GM21529 (cell line): ENCODE results near the gene HOXC10.

Source experiments
- ATAC-seq: cut with Tn5 transposase; IDR thresholded peaks from one replicate; pipeline ENCODE4 v1.9.1; 2021; ENCODE audit not compliant: unreplicated experiment

HOXC10 gene

DNA sequence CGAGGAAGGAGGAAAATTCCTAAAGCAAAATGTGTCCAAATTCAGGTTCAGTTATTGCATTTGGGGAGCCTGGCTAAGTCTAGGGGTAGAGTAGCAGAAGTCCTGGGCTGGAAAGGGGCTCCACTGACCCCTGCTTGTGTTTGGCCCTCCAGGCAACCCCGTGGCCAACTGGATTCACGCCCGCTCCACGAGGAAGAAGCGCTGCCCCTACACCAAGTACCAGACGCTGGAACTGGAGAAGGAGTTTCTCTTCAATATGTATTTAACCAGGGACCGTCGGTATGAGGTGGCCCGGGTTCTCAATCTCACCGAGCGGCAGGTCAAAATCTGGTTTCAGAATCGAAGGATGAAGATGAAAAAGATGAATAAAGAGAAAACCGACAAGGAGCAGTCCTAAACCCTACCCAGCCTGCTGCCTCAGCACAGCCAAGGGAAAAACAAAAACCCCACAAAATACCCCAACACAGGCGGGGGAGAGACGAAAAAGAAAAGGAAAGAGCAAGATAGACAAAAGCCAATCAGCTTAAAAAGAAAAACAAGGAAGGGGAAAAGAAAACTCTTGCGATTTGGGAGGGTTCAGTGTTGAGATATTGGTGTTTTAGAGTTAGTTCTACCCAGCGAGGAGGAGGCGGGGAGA is 17.4 kb downstream of the HOXC10 start:
- ATAC-seq = no peak

DNA sequence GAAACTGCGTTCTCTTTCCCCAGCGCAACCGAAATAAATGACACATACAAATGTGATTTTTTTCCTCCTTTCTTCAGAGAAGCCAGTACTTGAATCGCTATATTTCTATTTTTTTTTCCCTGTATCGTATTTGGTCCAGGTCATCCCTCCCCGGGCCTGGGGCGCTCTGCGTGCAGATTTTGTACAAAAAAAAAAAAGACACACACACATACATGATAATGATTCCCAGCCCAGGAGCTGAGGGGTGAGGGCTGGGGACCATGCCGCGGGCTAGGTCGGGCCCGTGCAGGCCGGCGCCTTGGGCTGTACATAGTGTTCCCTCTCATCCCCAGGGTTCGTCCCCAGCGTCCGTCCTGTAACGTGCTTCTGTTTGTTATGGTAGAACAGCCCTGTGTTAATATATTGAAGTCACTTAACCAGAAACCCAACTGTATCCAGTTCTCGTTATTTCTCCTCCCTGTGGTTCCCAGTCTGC is 18.0 kb downstream of the HOXC10 start:
- no peak for ATAC-seq

DNA sequence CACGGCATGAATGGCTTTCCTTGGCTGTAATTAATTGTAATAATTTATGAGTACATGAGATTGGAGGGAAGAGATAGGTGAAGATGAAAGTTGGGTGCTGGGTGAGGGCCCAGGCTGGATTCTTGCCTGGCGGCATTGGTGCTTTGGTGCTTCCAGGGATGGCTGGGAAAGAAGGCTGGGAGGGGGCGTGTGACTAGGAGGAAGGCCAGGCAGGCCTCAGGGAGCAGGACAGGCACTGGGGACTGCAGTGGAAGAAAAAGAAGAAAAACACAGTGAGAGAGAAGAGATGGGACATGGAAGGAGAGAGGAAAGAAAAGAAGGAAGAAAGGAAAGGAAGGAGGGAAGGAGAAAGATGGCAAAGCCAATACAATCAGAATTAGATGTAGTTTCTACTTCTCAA is 18.7 kb downstream of the HOXC10 start:
- ATAC-seq = no peak

GRCh38 chr12:54004063-54004840 is 19.3 kb downstream of the HOXC10 start:
- no peak for ATAC-seq

DNA sequence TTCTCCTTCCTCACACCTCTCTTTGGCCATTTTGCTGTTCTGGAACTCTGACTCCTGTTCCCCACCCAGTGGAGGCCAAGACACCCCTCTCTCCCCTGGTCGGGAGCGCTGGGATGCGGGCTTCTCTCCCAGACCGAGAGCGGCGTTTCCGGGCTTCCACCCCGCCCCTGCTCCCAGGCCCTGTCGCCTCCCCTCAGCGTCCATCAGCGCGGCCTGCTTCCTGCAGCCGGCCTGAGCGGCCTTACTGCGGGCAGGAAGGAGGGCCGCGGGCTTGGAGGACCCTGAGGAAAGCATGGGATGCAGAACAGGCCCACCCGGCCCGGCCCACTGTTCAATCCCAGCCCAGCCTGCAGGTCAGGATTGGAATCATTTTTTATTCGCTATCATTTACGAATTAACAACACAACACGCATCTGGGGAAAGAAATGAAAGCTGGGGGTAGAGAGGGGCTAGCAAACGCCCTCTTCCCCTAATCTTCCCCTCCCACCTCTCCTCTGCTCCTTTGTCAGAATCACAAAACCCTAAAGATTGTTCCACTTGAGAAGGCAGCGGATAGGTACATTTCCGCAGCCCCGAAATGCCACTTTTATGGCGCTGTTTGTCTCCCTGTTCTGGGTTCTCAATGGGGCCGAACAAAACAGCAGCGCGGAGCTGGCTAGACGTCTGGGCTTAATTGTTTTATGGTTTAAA is 20.0 kb downstream of the HOXC10 start:
- ATAC-seq = no peak

DNA sequence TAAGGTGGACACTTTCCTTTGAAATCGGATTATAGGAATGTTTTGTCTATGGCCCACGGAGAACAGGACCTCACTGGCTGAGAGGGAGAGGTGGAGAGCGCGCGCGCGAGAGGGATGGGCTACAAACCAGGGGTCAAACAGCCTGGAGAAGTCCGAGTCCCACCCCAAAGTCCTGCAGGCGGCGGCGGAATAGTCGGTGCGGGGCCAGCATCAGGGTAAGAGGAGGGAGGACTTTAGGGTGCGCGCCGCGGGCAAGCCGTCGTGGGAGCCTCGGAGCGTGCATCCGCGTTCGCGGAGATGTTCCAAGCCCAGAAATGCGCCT is 20.5 kb downstream of the HOXC10 start:
- ATAC-seq = no peak

DNA sequence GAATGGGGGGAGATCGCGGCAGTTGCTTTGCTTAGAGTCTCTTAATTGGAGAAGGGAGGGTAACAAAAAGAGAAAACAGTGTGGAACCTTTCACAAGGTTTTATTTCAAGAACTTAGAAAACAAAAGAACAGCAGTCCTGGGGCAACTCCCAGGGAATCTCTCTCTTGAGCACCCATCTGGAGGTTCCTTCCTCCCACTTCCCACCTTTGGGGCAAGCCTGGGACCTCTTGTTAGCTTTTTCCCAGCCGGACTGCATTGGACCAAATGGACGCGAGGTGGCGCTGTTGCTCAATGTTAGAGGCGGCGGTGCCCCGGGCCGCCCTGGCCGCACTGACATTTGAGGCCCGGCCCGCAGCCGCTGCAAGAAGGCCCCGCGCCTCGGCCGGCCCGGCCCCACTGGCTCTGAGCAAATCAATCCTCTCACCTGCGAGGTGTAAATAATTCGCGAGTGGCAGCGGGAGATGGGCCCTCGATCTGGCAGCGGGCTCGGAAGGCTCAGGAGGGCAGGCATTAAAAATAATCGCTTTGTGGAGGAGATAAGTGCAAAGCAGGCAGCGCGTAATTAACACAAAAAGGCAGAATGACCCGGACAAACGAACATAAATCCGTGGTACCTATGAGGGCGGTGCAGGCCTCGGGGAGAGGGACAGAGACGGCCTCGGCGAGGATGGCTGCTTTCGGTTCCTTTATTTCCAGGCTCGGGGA is 21.1 kb downstream of the HOXC10 start:
- peak; percentile 84 for ATAC-seq

DNA sequence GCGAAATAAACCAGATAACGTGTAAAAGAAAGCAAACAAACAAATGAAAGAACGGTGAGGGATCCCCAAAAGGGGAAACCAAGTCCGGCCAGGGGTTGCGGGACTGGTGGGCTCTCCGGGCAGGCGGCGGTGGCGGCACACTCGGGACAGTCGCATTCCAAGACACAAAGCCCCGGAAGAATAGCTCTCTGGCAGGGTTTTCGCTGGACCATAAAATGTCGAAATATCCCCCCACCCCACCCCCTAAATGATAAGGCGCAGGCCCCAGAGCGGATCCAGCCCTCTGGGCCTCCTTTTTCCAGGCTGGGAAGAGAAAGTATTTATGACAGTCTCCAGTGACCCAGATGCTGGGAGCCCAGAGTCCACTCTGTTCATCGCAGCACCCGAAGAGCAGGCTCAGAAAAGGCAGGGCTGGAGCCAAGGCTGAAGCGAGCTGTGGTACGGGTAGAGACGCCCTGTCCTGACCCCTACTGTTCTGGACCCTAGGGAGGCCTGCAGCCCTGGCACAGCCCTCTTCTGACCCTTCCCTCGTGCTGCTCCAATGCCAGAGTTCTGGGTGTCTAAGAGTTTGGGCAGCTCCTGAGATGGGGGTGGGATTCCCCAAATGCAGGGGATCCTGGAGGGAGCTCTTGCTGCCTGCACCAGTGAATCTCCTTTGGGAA is 21.7 kb downstream of the HOXC10 start:
- ATAC-seq = no peak

- ATAC-seq = no peak
Measured at GRCh38 chr12:54007538-54008259, 22.8 kb downstream of the HOXC10 start.

DNA sequence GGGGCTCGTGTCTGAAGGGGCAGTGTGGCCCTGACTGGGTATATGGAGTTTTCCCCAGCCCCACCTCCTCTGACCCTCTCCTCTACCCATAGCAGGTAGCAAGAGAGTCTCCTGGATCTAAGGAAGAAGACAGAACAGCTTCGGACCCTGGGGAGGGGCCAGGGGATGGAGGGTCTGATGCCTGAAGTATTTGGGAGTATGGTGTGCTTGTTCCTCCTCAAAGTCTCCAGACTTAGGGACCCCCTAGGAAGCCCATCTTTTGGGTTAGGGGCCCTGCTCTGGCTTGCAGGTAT is 23.3 kb downstream of the HOXC10 start:
- no peak for ATAC-seq

GRCh38 chr12:54009171-54010052 is 24.5 kb downstream of the HOXC10 start:
- no peak for ATAC-seq

DNA sequence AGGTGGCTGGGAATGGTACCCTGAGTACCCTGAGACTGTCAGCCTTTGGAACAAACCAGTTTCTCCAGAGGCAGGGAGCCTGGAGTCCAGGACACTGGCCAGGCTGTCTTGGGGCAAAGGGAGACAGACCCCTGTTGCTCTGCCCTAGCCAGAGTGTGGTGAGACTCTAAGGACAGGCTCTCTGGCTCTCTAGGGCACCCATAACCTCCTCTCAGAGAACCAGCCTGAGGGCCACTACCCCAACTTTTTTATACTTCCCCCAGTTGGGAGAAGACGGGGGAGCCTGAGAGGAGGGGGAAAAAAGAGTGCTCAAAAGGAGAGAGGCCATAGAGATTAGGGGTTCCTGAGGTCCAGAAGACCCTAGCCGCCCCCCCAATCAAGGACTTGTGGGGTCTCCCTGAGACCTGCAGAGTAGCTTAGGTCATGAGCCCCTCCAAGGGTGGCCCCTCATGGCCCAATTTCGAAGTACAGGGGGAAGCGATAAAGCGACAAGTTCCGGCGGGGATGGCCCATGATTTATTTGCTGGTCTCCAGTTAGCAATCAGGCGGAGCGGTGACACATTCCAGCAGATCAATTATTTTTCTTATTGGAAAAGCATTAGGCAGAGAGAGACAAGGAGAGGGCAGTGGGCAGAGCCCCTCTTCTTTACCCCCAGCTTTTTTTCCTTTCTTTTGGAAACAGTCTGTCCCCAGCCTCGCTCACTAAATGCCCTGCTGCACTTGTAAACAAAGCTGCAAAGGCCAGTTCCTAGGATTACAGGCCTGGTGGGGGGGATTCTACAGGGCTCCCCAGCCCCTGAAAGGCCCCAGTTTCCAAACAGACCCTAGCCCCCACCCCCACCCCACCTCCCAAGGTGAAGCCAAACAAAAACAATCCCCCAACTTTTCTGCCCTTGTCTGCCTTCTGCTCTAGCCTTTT is 25.4 kb downstream of the HOXC10 start:
- ATAC-seq = no peak

DNA sequence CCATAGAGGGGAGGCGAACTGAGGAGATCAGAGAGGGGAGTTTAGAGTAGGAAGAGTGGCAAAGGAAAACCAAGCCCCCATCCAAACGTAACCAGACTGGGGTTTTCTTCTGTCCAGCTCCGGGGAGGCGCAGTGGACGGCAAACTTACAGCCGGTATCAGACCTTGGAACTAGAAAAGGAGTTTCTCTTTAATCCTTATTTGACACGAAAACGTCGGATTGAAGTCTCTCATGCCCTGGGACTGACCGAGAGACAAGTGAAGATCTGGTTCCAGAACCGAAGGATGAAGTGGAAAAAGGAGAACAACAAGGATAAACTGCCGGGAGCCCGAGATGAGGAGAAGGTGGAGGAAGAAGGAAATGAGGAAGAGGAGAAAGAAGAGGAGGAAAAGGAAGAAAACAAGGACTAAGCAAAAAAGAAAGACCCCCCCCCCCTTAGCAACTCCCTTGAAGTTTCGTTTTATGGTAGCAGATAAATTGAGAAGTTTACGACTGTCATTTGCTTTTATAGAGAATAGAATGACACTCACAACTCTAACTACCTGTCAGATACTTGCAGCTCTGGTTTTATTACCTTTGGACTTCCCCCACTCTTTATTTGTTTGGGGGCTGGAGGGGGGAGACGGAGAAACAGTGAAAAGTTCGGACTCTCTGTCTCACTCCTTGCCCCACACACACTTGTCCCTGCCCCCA is 26.2 kb downstream of the HOXC10 start:
- no peak for ATAC-seq

DNA sequence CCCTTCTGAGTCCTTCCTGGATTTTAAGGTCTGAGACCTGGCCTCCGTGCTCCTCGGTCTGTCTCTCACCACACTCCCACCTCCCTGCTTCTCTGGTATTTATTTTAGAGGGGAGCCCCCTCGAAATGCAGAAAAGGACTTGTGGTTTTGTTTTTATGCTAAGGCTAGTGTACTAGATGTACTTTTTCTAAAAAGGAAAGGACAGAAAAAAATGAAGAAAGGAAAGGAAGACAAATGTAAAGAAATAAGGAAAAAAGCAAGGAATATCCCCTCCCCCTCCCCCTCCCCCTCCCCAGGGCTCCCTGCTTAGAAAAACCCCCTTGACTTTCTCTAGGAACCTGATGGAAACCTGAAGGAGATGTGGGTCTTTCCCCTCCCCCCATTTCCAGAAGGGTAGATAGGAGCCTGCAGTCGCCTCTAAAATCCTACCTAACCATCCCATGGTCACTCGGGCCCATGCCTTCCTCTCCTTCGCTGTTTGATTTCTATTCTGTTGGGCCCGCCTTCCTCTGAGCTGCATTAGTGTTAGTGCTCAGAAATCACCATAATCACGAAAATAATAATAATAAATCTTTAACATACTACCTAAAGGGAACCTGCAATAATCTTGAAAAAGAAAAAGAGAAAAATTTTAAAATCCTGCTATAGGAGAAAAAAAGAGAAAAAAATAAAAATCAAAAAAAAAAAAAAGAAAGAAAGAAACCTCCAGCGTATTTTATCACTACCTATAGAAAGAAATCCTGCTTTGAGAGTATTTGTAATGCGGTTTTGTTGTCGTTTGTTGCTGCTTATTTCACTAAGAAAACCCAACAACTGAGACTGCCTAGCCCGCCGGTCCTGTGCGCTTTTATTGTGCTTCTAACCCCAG is 27.0 kb downstream of the HOXC10 start:
- no peak for ATAC-seq

DNA sequence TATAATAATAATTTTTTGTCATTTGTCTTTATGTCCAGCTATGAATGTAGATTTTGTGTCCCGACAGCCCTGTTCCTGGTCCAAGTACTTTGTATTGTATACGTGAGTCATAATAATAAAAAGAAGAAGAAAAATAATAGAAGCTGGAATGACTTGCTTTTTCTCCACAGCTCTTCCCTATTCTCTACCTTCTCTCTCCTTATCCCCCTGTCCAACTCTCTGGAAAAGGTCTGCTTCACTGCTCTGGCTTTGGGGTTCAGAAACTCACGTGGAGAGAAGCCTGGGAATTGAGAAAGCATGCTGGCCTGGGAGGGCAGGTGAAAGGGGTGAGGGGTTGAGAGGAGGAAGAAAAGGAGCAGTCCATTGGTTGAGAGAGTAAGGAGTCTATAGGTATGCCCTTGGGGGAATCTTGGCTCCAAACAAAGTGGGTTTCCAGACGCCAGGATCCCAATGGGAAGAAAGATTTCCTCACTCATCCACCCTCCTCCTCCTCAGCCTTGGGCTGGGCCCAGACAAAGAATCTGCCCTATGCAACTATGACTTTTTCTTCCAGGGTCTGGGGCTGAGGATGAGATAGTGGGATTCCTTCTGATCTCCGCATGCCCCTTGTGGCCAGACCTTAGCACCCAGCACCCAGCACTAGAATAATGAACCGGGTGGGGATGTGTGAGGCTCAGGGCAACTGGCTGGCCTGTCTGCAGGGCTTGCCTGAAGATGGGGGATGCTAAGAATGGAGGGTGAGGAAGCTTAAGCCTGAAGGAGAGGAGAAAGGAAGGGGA is 27.9 kb downstream of the HOXC10 start:
- ATAC-seq = no peak

DNA sequence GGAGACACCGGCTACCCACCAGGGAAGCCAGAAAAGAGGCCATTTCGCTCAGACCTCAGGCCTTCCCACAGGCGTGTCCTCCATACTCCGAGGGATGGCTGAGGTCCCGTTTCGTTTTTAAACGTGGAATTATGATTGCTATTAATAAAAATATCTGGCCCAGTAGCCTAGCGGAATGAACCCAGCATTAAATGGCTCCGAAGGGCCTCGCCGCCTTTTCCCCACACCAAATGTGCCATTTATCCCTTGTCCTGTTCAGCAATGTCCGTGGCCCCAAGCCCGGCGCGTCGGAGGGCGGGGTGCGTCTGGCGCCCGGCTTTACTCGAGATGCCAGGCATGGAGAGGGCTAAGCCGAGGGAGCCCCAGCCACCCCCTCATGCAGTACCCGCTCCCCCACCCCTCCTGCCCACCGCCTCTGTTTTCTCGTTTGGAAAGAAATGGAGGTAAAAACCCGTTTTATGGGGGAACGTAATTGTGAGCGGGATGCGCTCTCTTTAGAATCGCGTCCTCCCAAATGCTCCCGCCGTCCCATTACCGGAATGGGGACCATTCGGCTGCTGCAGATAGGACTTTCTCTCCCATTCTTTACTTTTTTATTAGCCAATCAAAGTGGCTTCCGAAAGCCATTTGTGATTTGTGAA is 29.6 kb downstream of the HOXC10 start:
- no peak for ATAC-seq
